SK-N-SH treated with all-trans-retinoic acid at 6 μM for 48 hours (cell line): Measurements from ENCODE around the gene BANP.

Source experiments
- ATAC-seq: fragments of 200-7000 bp; cut with Tn5 transposase; 3 replicates; pipeline ENCODE4 v1.9.1; 2020; ENCODE audit warnings: mild to moderate bottlenecking, moderate library complexity
- ARNTL ChIP-seq: fragments of 450-650 bp; formaldehyde crosslinking; IDR thresholded peaks from 2 replicates; pipeline ENCODE4 v1.5.0; 2020; ENCODE audit warnings: low read depth, mild to moderate bottlenecking, moderate library complexity, borderline replicate concordance
- BACH2 ChIP-seq: fragments of 250-450 bp; sonication (Bioruptor Pico); IDR thresholded peaks from 2 replicates; pipeline ENCODE4 v1.9.0; 2021; ENCODE audit warnings: mild to moderate bottlenecking, borderline replicate concordance
- CREB5 ChIP-seq: fragments of 250-450 bp; sonication (Bioruptor Pico); IDR thresholded peaks from 2 replicates; pipeline ENCODE4 v1.5.1; 2020; ENCODE audit warnings: low read depth, mild to moderate bottlenecking, moderate library complexity
- CSDC2 ChIP-seq: fragments of 250-450 bp; sonication (Bioruptor Pico); IDR thresholded peaks from 2 replicates; pipeline ENCODE4 v1.5.0; 2020; ENCODE audit warnings: mild to moderate bottlenecking, moderate library complexity
- CSRNP3 ChIP-seq: fragments of 250-450 bp; sonication (Bioruptor Pico); IDR thresholded peaks from 2 replicates; pipeline ENCODE4 v1.5.1; 2021; ENCODE audit warnings: mild to moderate bottlenecking, moderate library complexity
- ESRRG ChIP-seq: fragments of 250-450 bp; sonication (Bioruptor Pico); IDR thresholded peaks from 2 replicates; pipeline ENCODE4 v1.6.1; 2021; ENCODE audit warnings: mild to moderate bottlenecking
- GLIS3 ChIP-seq: fragments of 250-450 bp; sonication (Bioruptor Pico); IDR thresholded peaks from 2 replicates; pipeline ENCODE4 v1.5.0; 2020; ENCODE audit warnings: mild to moderate bottlenecking, moderate library complexity
- ISL1 ChIP-seq: fragments of 250-450 bp; sonication (Bioruptor Pico); IDR thresholded peaks from 2 replicates; pipeline ENCODE4 v2.1.2; 2022; ENCODE audit warnings: mild to moderate bottlenecking, moderate library complexity
- OSR1 ChIP-seq: fragments of 250-450 bp; sonication (Bioruptor Pico); IDR thresholded peaks from 2 replicates; pipeline ENCODE4 v1.8.0; 2022; ENCODE audit warnings: moderate library complexity, mild to moderate bottlenecking, inconsistent platforms
- PATZ1 ChIP-seq: fragments of 250-450 bp; sonication (Bioruptor Pico); IDR thresholded peaks from 2 replicates; pipeline ENCODE4 v1.8.0; 2020; ENCODE audit warnings: mild to moderate bottlenecking, moderate library complexity, borderline replicate concordance
- POU6F1 ChIP-seq: fragments of 250-450 bp; sonication (Bioruptor Pico); IDR thresholded peaks from 2 replicates; pipeline ENCODE4 v1.8.0; 2021; ENCODE audit warnings: low read depth, mild to moderate bottlenecking, moderate library complexity, borderline replicate concordance
- PPARA ChIP-seq: fragments of 250-450 bp; sonication (Bioruptor Pico); IDR thresholded peaks from 2 replicates; pipeline ENCODE4 v1.5.0; 2020; ENCODE audit warnings: mild to moderate bottlenecking, borderline replicate concordance
- RARB ChIP-seq: fragments of 250-450 bp; sonication (Bioruptor Pico); IDR thresholded peaks from 2 replicates; pipeline ENCODE4 v1.8.0; 2021; ENCODE audit warnings: mild to moderate bottlenecking, moderate library complexity
- SNAI2 ChIP-seq: fragments of 250-450 bp; sonication (Bioruptor Pico); IDR thresholded peaks from 2 replicates; pipeline ENCODE4 v1.5.0; 2020; ENCODE audit warnings: mild to moderate bottlenecking, moderate library complexity
- TCF4 ChIP-seq: fragments of 250-450 bp; sonication (Bioruptor Pico); IDR thresholded peaks from 2 replicates; pipeline ENCODE4 v1.8.0; 2021; ENCODE audit warnings: mild to moderate bottlenecking, moderate library complexity, borderline replicate concordance
- TOX ChIP-seq: fragments of 250-450 bp; sonication (Bioruptor Pico); IDR thresholded peaks from 2 replicates; pipeline ENCODE4 v1.8.0; 2021; ENCODE audit warnings: mild to moderate bottlenecking, moderate library complexity, borderline replicate concordance
- TSHZ2 ChIP-seq: fragments of 250-450 bp; sonication (Bioruptor Pico); IDR thresholded peaks from 2 replicates; pipeline ENCODE4 v1.5.0; 2020; ENCODE audit warnings: mild to moderate bottlenecking, moderate library complexity
- ZC3H10 ChIP-seq: fragments of 250-450 bp; sonication (Bioruptor Pico); IDR thresholded peaks from 2 replicates; pipeline ENCODE4 v1.5.1; 2021; ENCODE audit warnings: mild to moderate bottlenecking, moderate library complexity
- ZFP3 ChIP-seq: fragments of 250-450 bp; sonication (Bioruptor Pico); IDR thresholded peaks from 2 replicates; pipeline ENCODE4 v1.5.0; 2020; ENCODE audit warnings: mild to moderate bottlenecking, moderate library complexity
- ZFP30 ChIP-seq: fragments of 450-650 bp; formaldehyde crosslinking; IDR thresholded peaks from 2 replicates; pipeline ENCODE4 v1.5.0; 2022; ENCODE audit warnings: mild to moderate bottlenecking, moderate library complexity
- ZNF565 ChIP-seq: fragments of 450-650 bp; formaldehyde crosslinking; conservative IDR thresholded peaks from 2 replicates; pipeline ENCODE4 v1.5.0; 2020; ENCODE audit warnings: low read depth, mild to moderate bottlenecking, moderate library complexity
- ZNF70 ChIP-seq: fragments of 450-650 bp; formaldehyde crosslinking; IDR thresholded peaks from 2 replicates; pipeline ENCODE4 v1.5.0; 2020; ENCODE audit warnings: mild to moderate bottlenecking, moderate library complexity
- ZNF8 ChIP-seq: fragments of 450-650 bp; formaldehyde crosslinking; IDR thresholded peaks from 2 replicates; pipeline ENCODE4 v1.5.0; 2020; ENCODE audit warnings: mild to moderate bottlenecking, moderate library complexity

The BANP gene

GRCh38 chr16:87921236-87921773 lies 29.9 kb upstream of the BANP start:
- peak; percentile 46 for ATAC-seq
- no peak for TF ChIP-seq BACH2 (CRISPR knock-in tag)
- TF ChIP-seq POU6F1 (CRISPR knock-in tag) = no peak
- no peak for TF ChIP-seq ZNF70
- TF ChIP-seq ISL1 (CRISPR knock-in tag) = no peak
- TF ChIP-seq ZFP3 (CRISPR knock-in tag) = no peak
- no peak for TF ChIP-seq TCF4 (CRISPR knock-in tag)
- no peak for TF ChIP-seq PATZ1
- no peak for TF ChIP-seq SNAI2 (CRISPR knock-in tag)
- no peak for TF ChIP-seq TSHZ2 (CRISPR knock-in tag)
- no peak for TF ChIP-seq PPARA
- no peak for TF ChIP-seq ESRRG
- TF ChIP-seq CREB5 (CRISPR knock-in tag) = no peak
- TF ChIP-seq ARNTL = no peak
- no peak for TF ChIP-seq TOX
- TF ChIP-seq RARB (CRISPR knock-in tag) = no peak
- no peak for TF ChIP-seq ZFP30

- TF ChIP-seq ARNTL (no peak), GLIS3 (no peak), PPARA (no peak), CREB5 (CRISPR knock-in tag) (no peak), ZNF8 (no peak)
- no peak for ATAC-seq
Observed at GRCh38 chr16:87922250-87922871, 28.9 kb upstream of the BANP start.

GRCh38 chr16:87924041-87924810 lies 27.0 kb upstream of the BANP start:
- no peak for ATAC-seq
- TF ChIP-seq ARNTL = no peak
- TF ChIP-seq POU6F1 (CRISPR knock-in tag) = no peak
- TF ChIP-seq CSDC2 (CRISPR knock-in tag) = no peak
- no peak for TF ChIP-seq PPARA
- TF ChIP-seq ZFP3 (CRISPR knock-in tag) = no peak
- no peak for TF ChIP-seq OSR1
- TF ChIP-seq ZNF565 = no peak
- no peak for TF ChIP-seq ESRRG
- TF ChIP-seq CREB5 (CRISPR knock-in tag) = no peak
- no peak for TF ChIP-seq CSRNP3 (CRISPR knock-in tag)
- no peak for TF ChIP-seq TCF4 (CRISPR knock-in tag)
- TF ChIP-seq ZNF70 = no peak
- no peak for TF ChIP-seq ZC3H10 (CRISPR knock-in tag)
- TF ChIP-seq RARB (CRISPR knock-in tag) = no peak
- no peak for TF ChIP-seq ISL1 (CRISPR knock-in tag)
